GM21528 (cell line): ENCODE results near the gene S100PBP.

Experiments used
- ATAC-seq: cut with Tn5 transposase; IDR thresholded peaks from one replicate; pipeline ENCODE4 v1.9.1; 2021; ENCODE audit warnings: mild to moderate bottlenecking, moderate library complexity; ENCODE audit not compliant: unreplicated experiment, low FRiP score

S100PBP gene

DNA sequence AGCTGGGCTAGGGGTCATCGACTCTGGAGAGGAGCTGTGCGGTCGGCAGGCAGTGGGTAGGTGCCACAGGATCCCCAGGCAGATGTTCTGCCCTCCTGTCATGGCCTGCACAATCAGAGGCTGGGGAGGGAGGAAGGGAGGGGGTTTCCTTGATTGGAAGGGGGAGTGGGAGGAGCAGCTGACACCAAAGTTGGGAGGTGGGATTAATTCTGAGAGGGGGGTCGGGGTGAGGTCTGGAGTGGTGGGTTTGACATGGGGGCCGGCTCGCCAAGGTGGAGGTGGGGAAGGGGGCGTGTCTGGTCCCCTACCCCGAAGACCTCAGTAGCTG, 68.2 kb downstream of the S100PBP start:
- ATAC-seq, result no peak

DNA sequence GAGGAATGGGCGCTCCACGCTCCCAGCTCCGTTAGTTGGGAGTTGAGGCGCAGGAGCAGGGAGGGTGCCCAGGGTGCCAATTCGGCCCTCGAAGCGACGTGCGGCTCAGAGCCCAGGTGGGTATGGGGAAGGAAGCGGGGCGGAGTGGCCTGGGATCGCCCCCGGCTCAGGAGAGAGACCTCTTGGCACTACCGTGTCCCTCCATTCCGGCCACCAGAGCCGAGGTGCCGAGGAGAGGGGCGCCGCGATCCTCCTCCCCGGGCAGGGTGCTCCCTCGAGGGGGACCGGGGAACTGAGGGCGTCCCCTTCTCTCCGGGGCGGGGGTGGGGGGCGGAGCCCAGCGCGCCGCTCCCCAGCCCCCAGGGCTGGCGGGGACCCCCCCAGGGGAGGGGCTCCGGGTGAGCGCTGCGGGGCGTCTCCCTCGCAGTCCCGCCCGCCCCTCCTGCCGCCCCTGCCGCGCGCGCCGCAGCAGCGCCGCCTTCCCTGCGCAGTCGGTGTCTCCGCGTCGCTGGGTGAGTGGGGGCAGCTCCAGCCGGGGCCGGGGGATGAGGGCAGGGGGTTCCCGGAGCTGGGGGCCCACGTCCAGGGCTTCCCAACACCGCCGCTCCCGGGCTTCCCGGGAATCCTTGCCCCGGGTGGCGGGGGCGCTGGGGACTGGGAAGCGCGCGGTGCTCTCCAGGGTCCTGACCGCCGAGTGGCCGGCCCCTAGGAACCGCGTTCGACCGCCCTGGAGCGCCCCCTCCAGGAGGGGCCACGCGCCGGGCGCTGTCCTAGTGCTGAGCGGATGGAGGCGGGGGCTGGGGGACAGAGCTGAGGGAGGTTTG, 68.8 kb downstream of the S100PBP start, which contains the start of gene HPCA:
HPCA (plus strand) TSS at position 488 of the 824 bp plus-strand sequence. CDS start 2,408 bp downstream, outside the sequence.
- no peak for ATAC-seq

DNA sequence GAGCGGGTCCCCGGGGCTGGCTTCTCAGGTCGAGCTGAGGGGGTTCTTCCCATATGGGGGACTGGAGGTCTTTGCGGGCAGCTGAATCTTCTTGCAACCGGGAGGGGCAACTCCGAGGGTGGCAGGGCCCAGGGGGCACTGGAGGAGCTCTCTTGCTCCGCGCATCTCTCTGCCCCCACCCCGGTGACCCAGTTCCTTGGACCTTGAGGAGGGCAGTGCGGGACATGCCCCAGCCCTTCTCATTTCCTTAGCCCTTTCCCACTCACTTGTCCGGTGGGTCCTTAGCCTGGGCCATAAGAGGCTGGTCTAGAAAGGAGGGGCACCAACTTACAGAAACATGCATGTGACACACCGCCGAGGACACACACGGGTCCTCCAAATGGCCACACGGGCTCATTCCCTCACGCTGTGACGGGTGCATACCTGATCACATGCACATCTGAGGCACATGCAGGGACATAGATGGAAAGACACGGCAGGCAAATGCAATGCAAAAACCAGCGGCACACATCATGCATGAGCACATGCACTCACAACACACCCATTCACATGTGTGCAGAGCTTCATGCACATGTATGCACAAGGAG, 69.5 kb downstream of the S100PBP start:
- ATAC-seq, result no peak

DNA sequence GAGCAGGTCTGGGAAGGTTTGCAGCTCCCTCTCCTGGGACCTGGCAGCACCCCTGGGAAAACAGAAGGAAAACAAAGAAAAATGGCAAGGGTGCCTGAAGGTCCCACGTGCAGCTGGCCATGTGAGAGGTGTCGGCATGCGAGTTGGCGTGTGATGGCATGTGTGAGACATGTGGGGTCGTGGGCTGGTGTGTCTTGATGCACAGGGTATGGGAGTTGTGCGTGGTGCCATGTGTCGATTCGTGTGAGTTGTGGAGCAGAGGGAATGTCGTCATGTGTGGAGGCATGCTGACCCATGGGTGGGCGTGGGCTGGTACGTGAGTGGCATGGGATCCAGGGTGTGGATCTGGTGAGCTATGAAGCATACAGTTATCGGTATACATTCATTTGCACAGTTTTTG, 70.2 kb downstream of the S100PBP start:
- ATAC-seq, result no peak

DNA sequence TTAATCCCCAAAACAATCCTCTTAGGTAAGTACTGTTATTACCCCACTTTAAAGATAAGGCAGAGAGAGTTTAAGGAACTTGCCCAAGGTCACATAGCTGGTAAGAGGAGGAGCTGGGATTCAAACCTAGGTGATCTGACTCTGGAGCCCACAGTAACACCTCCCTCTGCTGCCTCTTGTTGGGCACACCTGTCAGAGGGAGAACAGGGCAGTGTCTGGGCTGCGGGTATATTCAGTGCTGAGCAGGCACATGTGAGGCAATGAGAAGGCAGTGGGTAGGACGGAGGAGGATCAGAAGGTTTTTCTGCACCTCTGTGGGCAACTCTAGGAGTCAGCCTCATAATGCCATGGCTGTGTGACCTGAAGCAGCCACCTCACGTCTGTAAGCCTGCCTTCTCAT, 70.7 kb downstream of the S100PBP start:
- no peak for ATAC-seq

DNA sequence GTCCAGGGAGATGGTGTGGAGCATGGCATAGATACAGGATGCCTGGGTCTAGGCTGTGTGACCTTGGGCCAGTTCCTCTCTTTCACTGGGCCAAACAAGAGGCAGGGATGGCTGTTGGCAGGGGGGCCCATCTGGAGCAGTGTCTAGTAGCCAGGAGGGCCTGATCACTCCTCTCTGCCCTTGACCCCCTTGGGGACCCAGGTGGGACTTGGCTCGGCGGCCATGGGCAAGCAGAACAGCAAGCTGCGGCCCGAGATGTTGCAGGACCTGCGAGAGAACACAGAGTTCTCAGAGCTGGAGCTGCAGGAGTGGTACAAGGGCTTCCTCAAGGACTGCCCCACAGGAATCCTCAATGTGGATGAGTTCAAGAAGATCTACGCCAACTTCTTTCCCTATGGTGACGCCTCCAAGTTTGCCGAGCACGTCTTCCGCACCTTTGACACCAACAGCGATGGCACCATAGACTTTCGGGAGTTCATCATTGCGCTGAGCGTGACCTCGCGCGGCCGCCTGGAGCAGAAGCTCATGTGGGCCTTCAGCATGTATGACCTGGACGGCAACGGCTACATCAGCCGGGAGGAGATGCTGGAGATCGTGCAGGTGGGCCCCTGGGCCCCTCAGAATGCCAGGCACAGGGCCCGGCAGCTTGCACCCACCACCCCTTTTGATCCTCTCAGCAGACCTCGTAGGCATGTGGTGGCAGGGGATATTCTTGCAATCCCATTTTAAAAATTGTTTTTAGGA, 71.4 kb downstream of the S100PBP start:
- ATAC-seq, result no peak

DNA sequence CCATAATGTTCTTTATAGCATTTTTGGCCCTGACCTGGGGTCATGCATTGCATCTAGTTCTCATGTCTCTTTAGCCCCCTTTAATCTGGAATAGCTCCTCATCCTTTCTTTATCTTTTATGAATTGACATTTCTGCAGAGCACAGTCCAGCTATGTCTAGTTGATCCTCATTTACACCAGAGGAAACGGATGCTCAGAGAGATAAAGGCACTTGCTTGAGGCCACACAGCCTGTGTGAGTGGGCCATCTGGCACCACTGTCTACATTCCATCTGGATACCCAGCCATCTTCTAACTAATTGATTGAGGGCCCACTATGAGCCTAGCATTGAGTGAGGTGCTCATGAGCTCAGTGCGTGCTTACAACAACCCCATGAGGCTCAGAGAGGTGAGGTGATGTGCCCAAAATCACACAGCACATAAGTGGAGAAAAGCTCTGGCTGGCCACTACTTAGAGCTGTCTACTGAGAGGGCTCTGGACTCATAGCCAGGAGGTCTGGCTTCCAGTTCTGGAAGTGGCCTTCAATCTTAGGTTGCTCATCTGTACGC, 72.4 kb downstream of the S100PBP start:
- ATAC-seq, result no peak

DNA sequence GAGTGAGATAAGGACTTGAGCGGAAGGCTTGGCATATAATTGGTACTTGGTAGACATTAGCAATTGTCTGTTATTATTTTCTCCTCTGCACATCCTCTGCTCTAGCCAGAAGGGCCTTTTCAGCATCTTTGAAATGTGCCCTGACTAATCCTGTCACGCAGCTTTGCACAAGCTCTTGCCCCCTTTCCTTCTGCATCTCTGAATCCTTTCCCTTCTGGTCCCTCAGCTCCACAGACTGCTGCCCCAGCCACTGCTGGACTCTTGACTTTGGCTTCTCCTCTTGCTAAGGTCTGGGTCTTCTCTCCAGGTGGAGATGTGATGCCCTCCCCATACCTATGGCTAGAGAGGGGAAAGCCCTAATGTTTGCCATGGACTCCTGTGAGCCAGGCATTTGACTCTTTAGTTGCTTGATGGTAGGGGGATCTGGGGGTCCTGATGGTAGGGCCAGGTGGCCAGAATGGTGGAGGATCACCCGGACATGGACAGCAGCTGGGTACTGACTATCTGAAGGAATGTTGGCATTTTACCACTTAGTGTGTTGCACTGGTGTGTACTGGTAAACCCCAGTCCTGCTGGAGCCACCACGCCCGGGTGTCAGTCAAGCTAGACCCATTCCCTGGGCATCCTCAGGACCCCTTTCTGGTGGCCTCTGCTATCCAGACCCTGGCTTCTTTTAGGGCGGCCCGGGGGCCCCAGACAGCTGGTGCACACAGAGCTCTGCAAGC, 73.2 kb downstream of the S100PBP start:
- ATAC-seq, result no peak

DNA sequence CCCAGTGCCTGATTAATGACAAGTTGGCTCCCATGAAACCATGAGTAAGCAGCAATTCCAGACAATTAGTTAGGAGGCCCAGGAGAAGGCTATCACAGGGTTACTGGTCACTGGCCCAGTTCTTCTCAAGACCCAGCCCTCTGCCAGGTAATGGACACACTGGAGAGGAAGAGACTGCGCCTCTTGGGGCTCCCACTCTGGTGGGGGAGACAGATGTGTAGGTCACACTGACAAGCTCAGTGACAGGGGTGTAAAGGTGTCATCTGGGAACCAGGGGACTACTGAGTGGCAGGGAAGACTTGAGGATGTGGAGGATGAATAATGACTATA, 73.8 kb downstream of the S100PBP start:
- no peak for ATAC-seq

DNA sequence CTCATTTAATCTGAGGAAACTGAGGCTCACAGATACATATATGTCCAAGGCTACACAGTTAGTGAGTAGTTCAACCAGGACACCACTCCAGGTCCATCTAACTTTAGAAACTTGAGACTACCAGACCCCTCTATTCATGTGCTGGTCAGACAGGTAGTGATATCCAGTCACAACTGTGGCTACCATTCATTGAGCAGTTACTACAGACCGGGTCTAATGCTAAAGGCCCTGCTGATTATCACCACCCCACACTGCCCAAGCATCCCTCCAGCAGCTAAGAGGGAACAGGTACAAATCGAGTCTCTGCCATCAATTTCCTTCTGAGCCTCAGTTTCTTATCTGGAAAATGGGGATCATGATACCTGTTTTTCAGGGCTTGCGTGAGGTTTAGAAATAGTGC, 74.2 kb downstream of the S100PBP start:
- no peak for ATAC-seq

DNA sequence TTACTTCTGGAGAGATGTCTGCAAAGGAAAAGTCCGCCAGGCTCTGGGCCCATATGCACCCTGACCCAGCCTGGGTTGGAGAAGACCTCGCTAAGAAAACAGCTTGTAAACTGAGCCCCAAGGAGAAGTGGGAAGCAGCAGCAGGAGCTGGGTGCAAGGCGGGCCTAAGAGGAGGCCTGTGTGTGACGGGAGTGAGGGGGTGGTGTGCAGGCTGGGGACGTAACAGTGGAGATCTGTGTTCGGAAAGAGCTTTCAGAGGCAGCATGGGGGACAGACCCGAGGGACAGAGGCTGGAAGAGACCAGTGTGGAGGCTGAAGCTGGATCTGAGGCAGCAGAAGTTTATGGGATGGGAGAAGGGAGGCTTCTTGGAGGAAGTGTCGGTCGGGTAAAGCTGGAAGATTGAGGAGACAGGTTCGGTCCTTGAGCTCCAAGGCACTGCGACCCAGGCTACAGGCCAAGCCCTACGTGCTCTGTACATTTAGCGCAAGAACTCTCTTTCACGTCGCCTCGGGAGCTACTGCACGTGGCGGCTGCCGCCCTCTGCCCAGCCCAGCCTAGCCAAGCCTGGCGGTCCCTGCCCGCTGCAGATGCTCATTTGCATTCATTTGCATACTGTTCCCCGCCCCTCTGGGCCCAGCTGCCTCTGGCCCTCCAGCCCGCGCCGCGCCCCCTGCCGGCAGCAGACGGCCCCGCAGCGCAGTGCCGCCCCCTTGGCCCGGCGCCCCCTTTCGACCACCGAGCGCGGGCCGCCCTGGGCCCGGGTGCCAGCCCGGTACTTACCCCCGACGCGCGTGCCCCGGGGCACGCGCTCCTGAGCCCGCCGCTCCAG, 75.1 kb downstream of the S100PBP start:
- ATAC-seq, result no peak

DNA sequence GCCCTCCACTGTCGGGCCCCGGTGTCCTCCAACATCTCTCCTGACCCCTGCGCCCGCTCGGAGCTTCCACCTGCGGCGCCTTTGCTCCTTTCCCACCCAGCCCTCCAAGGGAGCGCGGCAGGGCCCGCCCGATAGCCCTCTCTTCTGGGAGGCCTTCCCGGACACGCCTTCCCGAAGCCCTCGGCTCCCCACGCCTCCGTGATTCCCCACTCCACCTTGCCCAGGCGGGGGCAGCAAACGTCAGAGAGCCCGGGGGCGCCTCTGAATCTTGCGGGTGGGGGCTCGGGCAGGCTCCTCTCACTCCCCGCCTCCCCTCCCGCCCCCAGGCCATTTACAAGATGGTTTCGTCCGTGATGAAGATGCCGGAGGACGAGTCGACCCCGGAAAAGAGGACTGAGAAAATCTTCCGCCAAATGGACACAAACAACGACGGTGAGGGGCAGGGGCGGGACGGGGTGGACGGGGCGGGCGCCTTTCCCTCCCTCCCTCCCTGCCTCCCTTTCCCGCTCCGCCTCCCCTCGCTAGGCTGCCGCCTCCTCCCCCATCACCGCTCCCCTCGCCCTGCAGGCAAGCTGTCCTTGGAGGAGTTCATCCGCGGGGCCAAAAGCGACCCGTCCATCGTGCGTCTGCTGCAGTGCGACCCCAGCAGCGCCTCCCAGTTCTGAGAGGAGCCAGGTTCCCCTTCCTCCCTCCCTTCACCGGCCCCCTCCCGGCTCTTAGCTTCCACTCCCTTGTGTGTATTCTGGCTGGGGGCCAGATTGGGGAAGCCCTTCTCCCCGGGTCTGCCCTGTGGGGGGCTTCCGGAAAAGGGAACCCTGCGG, 76.0 kb downstream of the S100PBP start:
- ATAC-seq, result no peak

DNA sequence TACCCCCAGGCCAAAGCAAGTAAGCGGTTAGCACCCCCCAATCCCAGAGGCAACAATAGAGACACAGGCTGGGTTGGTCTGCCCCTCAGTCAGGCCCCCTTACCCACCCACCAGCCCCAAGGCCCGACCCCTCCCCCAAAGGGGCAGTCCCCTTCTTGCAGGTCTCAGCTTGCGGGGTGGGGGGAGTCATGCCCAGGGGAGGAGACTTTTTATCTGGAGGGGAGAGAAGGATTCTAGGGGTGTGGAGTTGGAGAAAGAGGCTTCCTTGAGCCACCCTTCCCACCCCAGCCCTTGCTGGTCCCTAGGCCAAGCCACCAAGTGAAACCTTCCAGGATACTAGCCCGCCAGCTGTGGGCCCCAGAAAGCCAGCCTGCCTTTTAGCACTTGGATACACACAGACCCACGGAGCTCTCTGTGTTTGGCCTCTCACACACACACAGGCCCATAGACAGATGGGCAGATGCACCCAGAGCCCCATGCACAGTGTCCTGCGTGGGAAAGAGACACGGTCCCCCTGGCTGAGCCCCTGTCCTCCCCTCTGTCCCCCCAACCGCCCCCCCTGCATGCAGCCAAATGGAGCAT, 76.7 kb downstream of the S100PBP start:
- ATAC-seq, result no peak

DNA sequence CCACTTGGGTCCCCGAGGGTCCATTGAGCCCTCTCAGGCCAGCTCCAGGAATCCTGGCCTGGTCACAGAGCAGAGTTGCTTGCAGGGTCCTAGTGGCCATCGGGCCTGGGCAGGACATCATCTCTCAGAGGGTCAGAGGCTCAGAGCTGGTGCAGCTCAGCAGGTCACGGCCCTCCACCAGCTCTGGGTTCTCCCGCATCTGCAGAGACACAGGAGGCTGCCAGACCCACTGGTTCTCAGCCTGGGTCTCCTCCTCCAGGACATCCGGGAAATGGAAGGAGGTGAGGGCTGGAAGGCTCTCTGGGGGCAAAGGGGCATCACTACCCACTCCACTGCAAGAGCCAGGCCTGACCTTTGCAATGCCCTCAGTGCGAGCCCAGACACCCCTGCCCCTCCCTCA, 77.2 kb downstream of the S100PBP start:
- no peak for ATAC-seq

DNA sequence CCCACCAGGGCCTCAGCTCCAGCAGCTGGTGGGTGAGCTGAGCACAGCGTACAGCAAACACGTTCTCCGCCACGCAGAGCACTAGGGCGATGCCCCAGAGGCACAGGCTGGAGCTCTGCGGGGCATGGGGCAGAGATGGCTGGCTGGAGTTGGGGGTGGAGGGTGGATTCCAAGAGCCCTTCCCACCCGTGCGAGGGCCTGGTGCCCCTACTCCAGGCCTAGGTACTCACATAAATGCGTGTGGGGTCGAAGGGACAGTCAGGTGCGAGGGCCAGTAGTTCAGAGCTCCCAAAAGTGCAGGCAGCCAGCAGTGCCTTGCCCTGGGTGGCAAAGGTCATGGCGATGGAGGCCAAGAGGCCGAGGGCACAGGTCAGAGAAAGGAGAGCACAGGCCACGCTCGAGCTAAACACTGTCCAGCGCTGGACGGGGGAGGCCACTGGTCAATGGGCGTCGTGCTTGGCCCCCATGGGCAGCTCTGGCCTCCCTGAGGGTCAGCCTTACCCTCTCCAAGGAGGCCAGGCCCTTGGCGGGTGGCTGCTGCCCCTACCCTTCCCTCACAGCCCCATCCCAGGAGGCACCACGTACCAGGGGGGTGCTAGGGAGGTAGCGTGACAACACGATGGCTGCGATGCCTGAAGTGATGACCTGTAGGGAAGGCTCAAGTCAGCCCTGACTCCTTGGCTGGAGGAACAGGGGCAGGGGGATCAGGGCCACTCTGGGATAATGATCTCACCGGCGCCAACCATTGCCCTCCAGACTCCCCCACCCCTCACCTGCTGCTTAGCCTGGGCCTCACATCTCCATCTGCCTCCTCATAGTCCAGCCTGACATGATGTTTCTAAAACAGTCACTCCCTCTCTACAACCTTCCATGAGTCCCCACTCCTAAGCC, 78.1 kb downstream of the S100PBP start:
- ATAC-seq, result no peak

DNA sequence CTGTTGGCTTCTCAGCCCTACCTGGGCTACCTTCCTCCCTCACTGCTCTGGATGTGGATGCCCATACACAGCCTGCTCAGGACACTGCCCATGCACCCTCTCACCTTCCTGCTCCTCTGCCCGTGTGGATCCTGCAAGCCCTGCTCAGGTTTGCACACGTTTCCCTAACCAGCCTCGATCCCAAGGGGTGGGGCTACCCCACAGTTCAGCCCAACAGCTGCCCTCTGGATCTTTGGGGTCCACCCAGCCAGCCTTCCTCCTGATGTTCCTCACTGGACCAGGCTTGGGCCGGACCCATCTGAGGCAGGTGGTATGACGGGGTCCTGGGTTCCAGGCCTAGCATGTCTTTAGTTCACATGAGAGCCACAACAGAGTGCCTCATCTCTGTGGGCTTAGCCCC, 79.0 kb downstream of the S100PBP start:
- no peak for ATAC-seq

DNA sequence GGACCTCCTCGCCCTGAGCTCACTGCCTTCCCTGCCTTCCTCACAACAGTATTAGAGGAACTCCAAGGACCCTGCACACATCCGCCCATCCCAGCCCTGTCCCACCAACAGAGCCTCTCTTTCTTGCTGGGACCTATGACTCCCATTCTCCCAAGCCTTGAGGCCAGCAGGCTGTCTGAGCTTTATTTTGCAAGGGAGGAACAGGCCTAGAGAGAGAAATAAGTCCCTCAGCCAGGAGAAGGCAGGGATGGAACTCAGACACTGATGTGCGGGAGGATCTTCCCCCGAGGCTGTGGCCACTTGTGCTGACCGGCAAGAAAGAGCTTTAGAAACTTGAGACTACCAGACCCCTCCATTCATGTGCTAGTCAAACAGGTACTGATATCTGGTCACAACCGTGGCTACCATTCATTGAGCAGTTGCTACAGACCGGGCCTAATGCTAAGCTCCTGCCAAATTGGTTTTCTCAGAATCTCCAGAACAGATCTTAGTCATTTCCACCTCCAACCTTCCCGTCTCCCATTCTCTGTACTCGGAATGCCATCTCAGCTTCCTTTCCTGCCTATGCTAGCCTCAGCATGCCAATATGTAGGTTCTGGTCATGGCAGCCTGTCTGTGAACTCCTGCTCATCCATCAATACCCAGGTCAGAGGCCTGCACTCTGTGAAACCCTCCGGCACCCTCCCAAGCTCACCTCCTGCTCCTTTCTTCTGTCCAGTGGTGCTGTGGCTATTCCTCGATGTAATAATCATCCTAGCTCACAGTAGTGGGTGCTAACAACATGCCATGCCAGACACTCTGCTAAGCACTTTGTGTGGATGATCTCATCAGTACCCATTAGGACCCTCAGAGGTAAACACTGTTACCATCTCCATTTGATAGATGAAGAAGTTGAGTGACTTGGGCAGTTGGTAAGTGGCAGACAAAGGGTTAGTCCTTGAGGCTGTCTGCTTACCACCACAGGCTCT, 79.9 kb downstream of the S100PBP start:
- no peak for ATAC-seq
